PC-9 (cell line): ENCODE measurements around the gene METTL13. TPM values are rescaled to one million over a fixed set of nuclear protein-coding genes. Genes with fewer than 3 reads are reported as not detected.

Experiments
- BruUV-seq: library from RNA; stranded (reverse); fragments of 400-500 nt; replicated peaks from 2 replicates; lab custom pipeline; 2021; lab: Mats Ljungman, UMichigan
- CTCF ChIA-PET: fragments of 300-600 bp; sonication (Branson Sonifier 250); formaldehyde crosslinking; loops from one replicate; lab custom pipeline; 2022; ENCODE audit warnings: antibody characterized with exemption; lab: Charles Lee
- POLR2A ChIA-PET: fragments of 300-600 bp; sonication (Branson Sonifier 250); formaldehyde crosslinking; loops from one replicate; lab custom pipeline; 2022; ENCODE audit warnings: antibody characterized with exemption; ENCODE audit not compliant: unreplicated experiment; lab: Charles Lee
- DNase-seq, 2 experiments: peaks; one replicate each; pipeline versions ENCODE4 v3.0.0 to v3.0.0-alpha.2; 2015 to 2022; ENCODE audit warnings: mixed read lengths in 1 of 2
- H2AFZ ChIP-seq: fragments of 200-600 bp; sonication (generic); 2 replicates; pipeline ENCODE4 v1.8.1; 2017; ENCODE audit warnings: antibody characterized with exemption
- H3F3A ChIP-seq: fragments of 200-600 bp; sonication (generic); 2 replicates; pipeline ENCODE4 v1.8.1; 2017; ENCODE audit warnings: antibody characterized with exemption, mild to moderate bottlenecking, low read depth; ENCODE audit not compliant: insufficient read depth
- H3K27ac ChIP-seq: fragments of 200-600 bp; sonication (generic); 2 replicates; pipeline ENCODE4 v1.6.1; 2016; ENCODE audit warnings: mixed run types
- H3K27me3 ChIP-seq: fragments of 200-600 bp; sonication (generic); 2 replicates; pipeline ENCODE4 v1.6.1; 2016; ENCODE audit warnings: low read depth, mixed run types; ENCODE audit not compliant: insufficient read depth
- H3K36me3 ChIP-seq: fragments of 200-600 bp; sonication (generic); 2 replicates; pipeline ENCODE4 v1.6.1; 2016; ENCODE audit warnings: low read depth, mixed run types
- H3K4me1 ChIP-seq: fragments of 200-600 bp; sonication (generic); replicated peaks from 2 replicates; pipeline ENCODE4 v1.6.1; 2016; ENCODE audit warnings: mixed run types; ENCODE audit not compliant: insufficient read depth
- H3K4me2 ChIP-seq: fragments of 200-600 bp; sonication (generic); 2 replicates; pipeline ENCODE4 v1.6.1; 2017; ENCODE audit warnings: mixed run types
- H3K4me3 ChIP-seq: fragments of 200-600 bp; sonication (generic); 2 replicates; pipeline ENCODE4 v1.6.1; 2016; ENCODE audit warnings: mixed run types
- H3K79me2 ChIP-seq: fragments of 200-600 bp; sonication (generic); 2 replicates; pipeline ENCODE4 v1.6.1; 2017; ENCODE audit warnings: low read depth, mixed run types
- H3K9me2 ChIP-seq: fragments of 200-600 bp; sonication (generic); 2 replicates; pipeline ENCODE4 v1.8.1; 2017; ENCODE audit warnings: mild to moderate bottlenecking; ENCODE audit not compliant: insufficient read depth
- H3K9me3 ChIP-seq: fragments of 200-600 bp; sonication (generic); 2 replicates; pipeline ENCODE4 v1.8.1; 2016; ENCODE audit warnings: low read depth; ENCODE audit not compliant: insufficient read depth
- H4K20me1 ChIP-seq: fragments of 200-600 bp; sonication (generic); 2 replicates; pipeline ENCODE4 v1.8.1; 2017; ENCODE audit not compliant: insufficient read depth
- EZH2 ChIP-seq: fragments of 200-600 bp; sonication (generic); IDR thresholded peaks from 2 replicates; pipeline ENCODE4 v1.8.0; 2017; ENCODE audit warnings: antibody characterized with exemption, low read depth
- intact Hi-C: fragments of 100-400 bp; cut with micrococcal nuclease; formaldehyde crosslinking; loops from one replicate; pipeline ENCODE4 v1.10.0; 2022; ENCODE audit not compliant: unreplicated experiment
- total RNA-seq: library from RNA; stranded (reverse); gene quantifications from 2 replicates; pipeline ENCODE4 v1.2.3, GENCODE V29; 2021
- TF ChIP-seq, protein P1 (sequence below): fragments of 200-600 bp; sonication (generic); conservative IDR thresholded peaks from 2 replicates; pipeline ENCODE4 v1.6.1; 2017; ENCODE audit warnings: mixed run types, antibody characterized with exemption, mild to moderate bottlenecking, moderate library complexity

METTL13 gene
- total RNA-seq, 1 experiment from 2014 or later, result 32.2 TPM

DNA sequence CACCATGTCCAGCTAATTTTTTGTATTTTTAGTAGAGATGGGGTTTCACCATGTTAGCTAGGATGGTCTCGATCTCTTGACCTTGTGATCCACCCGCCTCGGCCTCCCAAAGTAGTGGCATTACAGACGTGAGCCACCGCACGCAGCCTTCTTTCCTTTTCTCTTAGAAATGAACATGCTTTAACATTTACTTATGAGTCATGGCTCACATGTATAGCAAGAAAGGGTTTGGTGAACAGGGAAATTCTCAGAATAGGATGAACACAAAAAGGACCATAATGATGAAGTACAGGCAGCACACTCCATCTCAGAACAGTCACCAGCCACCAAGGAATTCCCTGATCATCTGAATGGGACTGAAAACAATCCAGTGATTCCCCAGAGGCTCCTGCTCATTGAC, 30.2 kb upstream of the METTL13 start:
- Histone ChIP-seq H3K4me3 (no peak overlapping the region), H3K9me3 (no peaks in the 10 kb centered on the region), H2AFZ (no peak overlapping the region), H3K27ac (no peak overlapping the region), H3K4me1 (no peaks in the 10 kb centered on the region), H3F3A (no peaks in the 10 kb centered on the region), H3K36me3 (no peaks in the 10 kb centered on the region), H3K4me2 (no peak overlapping the region), H3K27me3 (no peaks in the 10 kb centered on the region), H3K9me2 (no peaks in the 10 kb centered on the region), H4K20me1 (no peaks in the 10 kb centered on the region), H3K79me2 (no peaks in the 10 kb centered on the region)
- no peak for DNase-seq
- BruUV-seq, result no TSS peak
- ChIA-PET CTCF (no interaction called here), POLR2A (no interaction called here)
- intact Hi-C loops, result no loop called here
- TF ChIP-seq, protein P1, sequence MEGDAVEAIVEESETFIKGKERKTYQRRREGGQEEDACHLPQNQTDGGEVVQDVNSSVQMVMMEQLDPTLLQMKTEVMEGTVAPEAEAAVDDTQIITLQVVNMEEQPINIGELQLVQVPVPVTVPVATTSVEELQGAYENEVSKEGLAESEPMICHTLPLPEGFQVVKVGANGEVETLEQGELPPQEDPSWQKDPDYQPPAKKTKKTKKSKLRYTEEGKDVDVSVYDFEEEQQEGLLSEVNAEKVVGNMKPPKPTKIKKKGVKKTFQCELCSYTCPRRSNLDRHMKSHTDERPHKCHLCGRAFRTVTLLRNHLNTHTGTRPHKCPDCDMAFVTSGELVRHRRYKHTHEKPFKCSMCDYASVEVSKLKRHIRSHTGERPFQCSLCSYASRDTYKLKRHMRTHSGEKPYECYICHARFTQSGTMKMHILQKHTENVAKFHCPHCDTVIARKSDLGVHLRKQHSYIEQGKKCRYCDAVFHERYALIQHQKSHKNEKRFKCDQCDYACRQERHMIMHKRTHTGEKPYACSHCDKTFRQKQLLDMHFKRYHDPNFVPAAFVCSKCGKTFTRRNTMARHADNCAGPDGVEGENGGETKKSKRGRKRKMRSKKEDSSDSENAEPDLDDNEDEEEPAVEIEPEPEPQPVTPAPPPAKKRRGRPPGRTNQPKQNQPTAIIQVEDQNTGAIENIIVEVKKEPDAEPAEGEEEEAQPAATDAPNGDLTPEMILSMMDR, result no peak
- no peak for TF ChIP-seq EZH2

DNA sequence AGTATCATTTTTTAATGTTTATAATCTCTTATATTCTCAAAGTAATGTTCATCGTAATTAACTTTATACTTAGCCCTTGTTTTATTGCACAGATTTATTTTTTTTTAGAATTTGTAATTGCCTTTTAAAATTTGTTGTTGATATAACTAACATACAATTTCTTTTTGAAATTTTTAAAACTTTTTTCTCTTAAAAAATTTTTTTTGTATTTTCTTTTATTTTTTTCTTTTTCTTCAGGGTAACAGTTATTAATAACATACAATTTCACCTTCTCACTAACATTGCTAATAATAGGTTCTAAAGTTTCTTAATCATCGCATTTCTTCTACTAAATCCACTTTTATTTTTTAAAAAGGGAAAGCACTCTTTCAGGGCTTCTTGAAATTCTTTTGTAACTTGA, 28.3 kb upstream of the METTL13 start:
- H3K27me3 ChIP-seq, result 0 out of 2 replicates have a peak, but pooled peaks cover 5% of the 10 kb centered on the region
- H3K4me1 ChIP-seq, result no peaks in the 10 kb centered on the region
- TF ChIP-seq EZH2, result no peak
- TF ChIP-seq, protein P1, result no peak
- H3K79me2 ChIP-seq, result no peaks in the 10 kb centered on the region
- no peak overlapping the region for H3K27ac ChIP-seq
- BruUV-seq, result no TSS peak
- no peaks in the 10 kb centered on the region for H3F3A ChIP-seq
- no peaks in the 10 kb centered on the region for H4K20me1 ChIP-seq
- ChIA-PET POLR2A (no interaction called here), CTCF (no interaction called here)
- H3K9me3 ChIP-seq, result no peaks in the 10 kb centered on the region
- no peak for DNase-seq
- intact Hi-C loops, result no loop called here
- H3K4me3 ChIP-seq, result no peak overlapping the region
- no peaks in the 10 kb centered on the region for H3K9me2 ChIP-seq
- H2AFZ ChIP-seq, result no peak overlapping the region
- H3K4me2 ChIP-seq, result no peak overlapping the region
- no peaks in the 10 kb centered on the region for H3K36me3 ChIP-seq

DNA sequence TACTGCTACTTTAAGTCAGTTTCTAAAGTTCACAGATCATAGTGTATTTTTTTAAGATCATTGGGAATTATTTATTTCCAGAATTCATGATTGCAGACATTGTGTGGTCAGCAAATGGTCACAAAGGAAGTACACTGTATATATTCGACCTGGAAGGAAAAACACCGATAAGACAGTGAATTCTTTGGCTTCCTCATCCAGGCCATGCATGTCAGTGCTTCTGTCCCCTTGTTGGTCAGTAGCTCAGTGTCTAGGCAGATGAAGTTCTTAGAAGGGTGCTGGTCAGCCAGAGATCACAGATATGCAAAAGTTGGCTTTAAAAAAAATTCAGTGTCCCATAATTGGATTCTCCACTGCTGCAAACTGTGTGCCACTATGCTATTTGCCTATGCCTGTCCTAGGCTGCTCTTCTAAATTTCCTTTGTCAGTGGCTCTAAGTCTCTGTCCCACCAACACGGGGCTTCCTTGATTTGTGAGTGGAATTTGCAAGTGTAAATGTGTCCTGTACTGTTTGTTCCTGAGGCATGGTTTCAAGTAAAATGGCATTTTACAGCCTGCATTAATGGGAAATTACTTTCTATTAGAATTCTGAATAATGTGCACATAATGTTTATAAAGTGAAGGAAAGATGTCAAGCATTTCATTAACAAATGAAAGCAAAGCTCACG, 27.6 kb upstream of the METTL13 start:
- no peak for TF ChIP-seq EZH2
- TF ChIP-seq, protein P1, result no peak
- no peak overlapping the region for H3K27ac ChIP-seq
- no TSS peak for BruUV-seq
- no peaks in the 10 kb centered on the region for H4K20me1 ChIP-seq
- no peak for DNase-seq
- H3K9me2 ChIP-seq, result no peaks in the 10 kb centered on the region
- no peaks in the 10 kb centered on the region for H3K79me2 ChIP-seq
- no peak overlapping the region for H2AFZ ChIP-seq
- CTCF ChIA-PET, result no interaction called here
- no peaks in the 10 kb centered on the region for H3K4me1 ChIP-seq
- H3K4me2 ChIP-seq, result no peak overlapping the region
- no peaks in the 10 kb centered on the region for H3F3A ChIP-seq
- H3K4me3 ChIP-seq, result no peak overlapping the region
- H3K27me3 ChIP-seq, result 0 out of 2 replicates have a peak, but pooled peaks cover 5% of the 10 kb centered on the region
- no peaks in the 10 kb centered on the region for H3K36me3 ChIP-seq
- intact Hi-C loops, result no loop called here
- H3K9me3 ChIP-seq, result no peaks in the 10 kb centered on the region
- POLR2A ChIA-PET, result no interaction called here
